T-helper 2 cell treated with Interferon-gamma antibody and Interleukin-4, amounts not matched to agents 5 μg/mL and 100 μg/mL, for 36 hours (primary cell): ENCODE data around the gene CRISPLD2.

Source experiments
- DNase-seq: peaks from one replicate; pipeline ENCODE4 v3.0.0; 2021; ENCODE audit warnings: low spot score
- H3K27ac Mint-ChIP-seq: one replicate; pipeline ENCODE4 v1.8.0; 2021; ENCODE audit warnings: mild to moderate bottlenecking, mixed read lengths
- H3K27me3 Mint-ChIP-seq: one replicate; pipeline ENCODE4 v1.8.0; 2021; ENCODE audit warnings: low read depth, mixed read lengths
- H3K36me3 Mint-ChIP-seq: one replicate; pipeline ENCODE4 v1.8.0; 2021; ENCODE audit warnings: low read depth, mixed read lengths
- H3K4me1 Mint-ChIP-seq: one replicate; pipeline ENCODE4 v1.8.0; 2021; ENCODE audit warnings: low read depth, mixed read lengths
- H3K4me3 Mint-ChIP-seq: one replicate; pipeline ENCODE4 v1.8.0; 2022; ENCODE audit warnings: mild to moderate bottlenecking, moderate library complexity, mixed read lengths
- H3K9me3 Mint-ChIP-seq: one replicate; pipeline ENCODE4 v1.8.0; 2021; ENCODE audit warnings: mixed read lengths

Gene CRISPLD2

DNA sequence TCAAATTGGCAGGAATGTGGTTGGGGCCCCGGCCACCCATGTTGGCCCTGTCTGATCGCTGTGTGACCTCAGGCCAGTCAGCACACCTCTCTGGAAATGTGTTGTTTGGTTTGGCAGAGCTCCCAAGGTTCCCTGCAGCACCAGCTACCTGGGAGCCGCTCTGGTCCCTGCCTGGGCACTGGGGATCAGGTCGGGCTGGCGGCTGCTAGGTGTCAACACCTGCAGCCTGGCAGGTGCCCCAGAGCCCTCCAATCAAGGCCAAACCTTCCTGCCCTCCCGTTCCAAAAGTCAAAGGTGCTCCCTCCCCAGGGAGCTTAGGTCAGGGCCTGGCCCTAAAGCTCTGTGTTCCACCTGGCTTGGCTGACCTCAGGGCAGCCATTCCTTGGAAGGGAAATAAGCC lies 135.6 kb downstream of the CRISPLD2 start:
- H3K4me1 Mint-ChIP-seq = no peaks in the 10 kb centered on the region
- H3K9me3 Mint-ChIP-seq = no peaks in the 10 kb centered on the region
- peaks cover 2% of the 10 kb centered on the region for H3K27me3 Mint-ChIP-seq
- H3K36me3 Mint-ChIP-seq = no peaks in the 10 kb centered on the region
- H3K4me3 Mint-ChIP-seq = no peak overlapping the region
- H3K27ac Mint-ChIP-seq = no peak overlapping the region
- DNase-seq = no peak

DNA sequence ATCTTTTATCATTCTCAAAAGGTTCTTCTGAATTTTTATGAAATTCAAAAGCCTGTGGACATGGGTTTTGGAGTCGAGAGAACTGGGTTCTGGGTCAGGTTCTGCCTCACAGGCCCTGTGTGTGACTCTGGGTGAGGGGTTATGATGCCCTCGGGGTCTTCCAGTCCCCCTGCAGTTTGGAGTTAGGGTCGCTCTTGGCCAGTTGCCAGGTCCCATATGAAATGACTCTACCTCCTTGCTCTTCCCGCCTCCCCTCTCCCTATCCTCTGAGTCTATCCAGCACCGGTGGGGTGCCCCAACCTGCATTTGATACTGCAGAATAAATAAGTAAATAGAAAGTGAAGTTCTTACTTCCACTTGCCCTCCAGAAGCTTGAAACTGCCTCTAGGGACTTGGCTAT lies 137.4 kb downstream of the CRISPLD2 start:
- no peaks in the 10 kb centered on the region for H3K4me1 Mint-ChIP-seq
- H3K9me3 Mint-ChIP-seq = no peaks in the 10 kb centered on the region
- no peak for DNase-seq
- peaks cover 2% of the 10 kb centered on the region for H3K27me3 Mint-ChIP-seq
- H3K36me3 Mint-ChIP-seq = no peaks in the 10 kb centered on the region
- H3K27ac Mint-ChIP-seq = no peak overlapping the region
- no peak overlapping the region for H3K4me3 Mint-ChIP-seq

DNA sequence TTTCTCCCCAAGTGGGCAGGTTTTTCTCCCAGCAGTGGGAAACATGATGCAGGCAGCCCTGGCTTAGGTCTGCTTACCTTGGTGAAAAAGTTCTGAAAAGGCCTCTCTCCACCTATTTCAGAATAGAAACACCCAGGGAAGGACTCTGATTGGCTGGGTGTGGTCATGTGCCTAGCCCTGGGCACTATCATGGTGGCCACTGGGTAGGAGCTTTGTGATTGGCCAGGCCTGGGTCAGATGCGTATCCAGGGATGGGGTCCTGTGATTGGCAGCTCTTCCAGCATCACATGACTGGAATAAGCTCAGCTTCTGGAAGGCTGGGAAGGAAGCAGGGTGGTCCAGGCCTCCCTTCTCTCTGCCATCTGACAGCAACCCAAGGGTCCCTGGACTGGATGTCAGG lies 138.0 kb downstream of the CRISPLD2 start:
- peaks cover 2% of the 10 kb centered on the region for H3K27me3 Mint-ChIP-seq

More for the DNA sequence above, 138.0 kb downstream of the CRISPLD2 start:
- Mint-ChIP-seq H3K4me3 (no peak overlapping the region), H3K36me3 (no peaks in the 10 kb centered on the region), H3K4me1 (no peaks in the 10 kb centered on the region), H3K27ac (no peak overlapping the region), H3K9me3 (no peaks in the 10 kb centered on the region)
- no peak for DNase-seq
